ENCODE data around the gene SRGAP1.

GRCh38 chr12:64061868-64062375 is 217.4 kb downstream of the SRGAP1 start:
- no peak for TF ChIP-seq POLR2A (IDR thresholded peaks at IDR 0.05)
- no peak for TF ChIP-seq CTCF (IDR thresholded peaks at IDR 0.05)
- no peak for TF ChIP-seq EP300 (IDR thresholded peaks at IDR 0.05)
